Measurements from ENCODE around the gene EIF2S1.

DNA sequence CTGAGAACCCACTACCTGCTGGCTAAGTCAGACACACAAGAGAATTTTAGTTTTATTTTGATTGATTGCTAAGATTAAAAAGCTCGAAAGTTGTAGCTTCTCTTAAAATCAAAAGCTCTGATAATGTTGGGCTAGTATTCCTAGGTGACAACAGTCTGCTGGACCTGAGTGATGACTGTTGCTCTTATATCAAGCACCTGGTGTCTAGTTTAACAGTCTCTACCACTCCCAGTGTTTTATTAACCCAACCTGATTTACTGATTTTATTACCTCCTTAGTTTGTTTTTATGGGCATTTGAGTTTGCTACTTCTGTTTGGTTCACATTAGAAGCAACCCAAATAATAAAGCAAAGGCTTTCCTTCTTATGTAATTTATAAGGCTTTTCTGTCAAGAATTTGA lies 42.3 kb upstream of the EIF2S1 start:
- TF ChIP-seq, protein P1, sequence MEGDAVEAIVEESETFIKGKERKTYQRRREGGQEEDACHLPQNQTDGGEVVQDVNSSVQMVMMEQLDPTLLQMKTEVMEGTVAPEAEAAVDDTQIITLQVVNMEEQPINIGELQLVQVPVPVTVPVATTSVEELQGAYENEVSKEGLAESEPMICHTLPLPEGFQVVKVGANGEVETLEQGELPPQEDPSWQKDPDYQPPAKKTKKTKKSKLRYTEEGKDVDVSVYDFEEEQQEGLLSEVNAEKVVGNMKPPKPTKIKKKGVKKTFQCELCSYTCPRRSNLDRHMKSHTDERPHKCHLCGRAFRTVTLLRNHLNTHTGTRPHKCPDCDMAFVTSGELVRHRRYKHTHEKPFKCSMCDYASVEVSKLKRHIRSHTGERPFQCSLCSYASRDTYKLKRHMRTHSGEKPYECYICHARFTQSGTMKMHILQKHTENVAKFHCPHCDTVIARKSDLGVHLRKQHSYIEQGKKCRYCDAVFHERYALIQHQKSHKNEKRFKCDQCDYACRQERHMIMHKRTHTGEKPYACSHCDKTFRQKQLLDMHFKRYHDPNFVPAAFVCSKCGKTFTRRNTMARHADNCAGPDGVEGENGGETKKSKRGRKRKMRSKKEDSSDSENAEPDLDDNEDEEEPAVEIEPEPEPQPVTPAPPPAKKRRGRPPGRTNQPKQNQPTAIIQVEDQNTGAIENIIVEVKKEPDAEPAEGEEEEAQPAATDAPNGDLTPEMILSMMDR (IDR thresholded peaks at IDR 0.05): no peak
- TF ChIP-seq POLR2A (IDR thresholded peaks at IDR 0.05): no peak
